Liver (tissue), 9 donors: ENCODE data around the gene SNRPB. TPM values are rescaled to one million over a fixed set of nuclear protein-coding genes. Genes with fewer than 3 reads are reported as not detected.

ENCODE experiments used
- DNase-seq: peaks from one replicate; pipeline ENCODE4 v3.0.0-alpha.2; 2017; ENCODE audit warnings: low spot score
- H3K27ac ChIP-seq, 2 donors: one replicate each; pipeline ENCODE4 v1.7.0; 2013; ENCODE audit warnings: inconsistent platforms in 2 of 2, low read length in 2 of 2, control low read depth in 1 of 2, low read depth in 1 of 2, mild to moderate bottlenecking in 1 of 2
- H3K27me3 ChIP-seq, 4 donors: one replicate each; pipeline versions ENCODE4 v1.6.1 to v1.7.0; 2013; ENCODE audit warnings: low read length in 3 of 4, inconsistent platforms in 1 of 4, mild to moderate bottlenecking in 1 of 4, moderate library complexity in 1 of 4; ENCODE audit not compliant: control insufficient read depth in 4 of 4, insufficient read depth in 4 of 4
- H3K36me3 ChIP-seq, 4 donors: one replicate each; pipeline versions ENCODE4 v1.6.1 to v1.7.0; 2013; ENCODE audit warnings: low read length in 3 of 4, mild to moderate bottlenecking in 3 of 4, low read depth in 1 of 4, moderate library complexity in 1 of 4; ENCODE audit not compliant: control insufficient read depth in 4 of 4, insufficient read depth in 3 of 4
- H3K4me1 ChIP-seq, 4 donors: one replicate each; pipeline versions ENCODE4 v1.6.1 to v1.7.0; 2013; ENCODE audit warnings: low read length in 3 of 4, mild to moderate bottlenecking in 3 of 4, moderate library complexity in 1 of 4; ENCODE audit not compliant: control insufficient read depth in 4 of 4, insufficient read depth in 4 of 4
- H3K4me3 ChIP-seq, 3 donors: one replicate each; pipeline versions ENCODE4 v1.6.1 to v1.7.0; 2013; ENCODE audit warnings: low read length in 3 of 3, control low read depth in 1 of 3, low read depth in 1 of 3, mild to moderate bottlenecking in 1 of 3
- H3K9ac ChIP-seq, 2 donors: one replicate each; pipeline ENCODE4 v1.7.0; 2013; ENCODE audit warnings: low read length in 2 of 2, mild to moderate bottlenecking in 2 of 2, moderate library complexity in 2 of 2, control low read depth in 1 of 2, low read depth in 1 of 2
- H3K9me3 ChIP-seq, 4 donors: one replicate each; pipeline versions ENCODE4 v1.6.1 to v1.7.0; 2013; ENCODE audit warnings: low read length in 3 of 4; ENCODE audit not compliant: control insufficient read depth in 4 of 4
- EGR1 ChIP-seq, 2 donors: IDR thresholded peaks; 2 replicates each; pipeline ENCODE4 v1.6.1; 2016 to 2018; ENCODE audit warnings: antibody characterized with exemption in 2 of 2, low read depth in 2 of 2
- FOXA1 ChIP-seq: IDR thresholded peaks from 2 replicates; pipeline ENCODE4 v1.6.1; 2016; ENCODE audit warnings: antibody characterized with exemption
- GABPA ChIP-seq, 2 donors: IDR thresholded peaks in 1 of 2; conservative IDR thresholded peaks in 1 of 2; 2 replicates each; pipeline ENCODE4 v1.6.1; 2016; ENCODE audit warnings: antibody characterized with exemption in 2 of 2, mild to moderate bottlenecking in 1 of 2, moderate library complexity in 1 of 2
- HNF4A ChIP-seq, 2 donors: conservative IDR thresholded peaks; 2 replicates each; pipeline ENCODE4 v1.6.1; 2016; ENCODE audit warnings: antibody characterized with exemption in 2 of 2, mild to moderate bottlenecking in 2 of 2
- HNF4G ChIP-seq: IDR thresholded peaks from 2 replicates; pipeline ENCODE4 v1.6.1; 2016; ENCODE audit warnings: antibody characterized with exemption
- JUND ChIP-seq, 2 donors: IDR thresholded peaks; 2 replicates each; pipeline ENCODE4 v1.6.1; 2016; ENCODE audit warnings: antibody characterized with exemption in 2 of 2
- NR2F2 ChIP-seq: IDR thresholded peaks from 2 replicates; pipeline ENCODE4 v1.6.1; 2016; ENCODE audit warnings: antibody characterized with exemption
- RAD21 ChIP-seq, 2 donors: IDR thresholded peaks; 2 replicates each; pipeline ENCODE4 v1.6.1; 2016; ENCODE audit warnings: antibody characterized with exemption in 2 of 2, mild to moderate bottlenecking in 2 of 2
- REST ChIP-seq: IDR thresholded peaks from 2 replicates; pipeline ENCODE4 v1.6.1; 2016; ENCODE audit warnings: antibody characterized with exemption, mild to moderate bottlenecking
- RXRA ChIP-seq, 2 donors: IDR thresholded peaks; 2 replicates each; pipeline ENCODE4 v1.6.1; 2017 to 2018; ENCODE audit warnings: antibody characterized with exemption in 2 of 2, mild to moderate bottlenecking in 1 of 2
- TAF1 ChIP-seq: conservative IDR thresholded peaks from 2 replicates; pipeline ENCODE4 v1.6.1; 2016; ENCODE audit warnings: antibody characterized with exemption, mild to moderate bottlenecking
- WGBS: extraction: QIAGEN DNeasy Blood & Tissue Kit; methylation state at CpG from one replicate; pipeline ENCODE4 v1.1.7; 2013; 5-methylcytosine and 5-hydroxymethylcytosine counted together
- polyA plus RNA-seq, 2 donors: library from polyadenylated mRNA; stranded (reverse) in 1 of 2; unstranded in 1 of 2; fragments of 200-250 nt in 1 of 2; fragments of >200 nt in 1 of 2; fragmentation: Nextera tagmentation in 1 of 2; extraction: Ambion mirVana in 1 of 2; gene quantifications; one replicate each; pipeline versions ENCODE4 v1.2.1 to v1.2.3, GENCODE V29; 2013 to 2015
- total RNA-seq, 2 donors: library from RNA; depleted of rRNA; stranded (reverse); fragments of >200 nt; gene quantifications; one replicate each; pipeline ENCODE4 v1.2.3, GENCODE V29; 2014
- TF ChIP-seq, protein P1 (sequence below): IDR thresholded peaks from 2 replicates; pipeline ENCODE4 v1.6.1; 2016; ENCODE audit warnings: antibody characterized with exemption
- TF ChIP-seq, protein P2 (sequence below): IDR thresholded peaks from 2 replicates; pipeline ENCODE4 v1.6.1; 2016; ENCODE audit warnings: antibody characterized with exemption
- TF ChIP-seq, protein P3 (sequence below): fragments of 150-350 bp; IDR thresholded peaks from 2 replicates; pipeline ENCODE4 v1.5.1; 2017; ENCODE audit warnings: improper control_type of control experiment, low read depth, low read length; ENCODE audit not compliant: missing input control
- TF ChIP-seq, protein P4 (sequence below): IDR thresholded peaks from 2 replicates; pipeline ENCODE4 v1.6.1; 2016; ENCODE audit warnings: antibody characterized with exemption
- donor health status: healthy.
- donor health status: healthy.
- donor health status: healthy.
- donor health status: healthy.
- donor health status: healthy.

The SNRPB gene
- total and polyA plus RNA-seq, 4 donors: 42.3 to 111 (median 72.6) TPM

DNA sequence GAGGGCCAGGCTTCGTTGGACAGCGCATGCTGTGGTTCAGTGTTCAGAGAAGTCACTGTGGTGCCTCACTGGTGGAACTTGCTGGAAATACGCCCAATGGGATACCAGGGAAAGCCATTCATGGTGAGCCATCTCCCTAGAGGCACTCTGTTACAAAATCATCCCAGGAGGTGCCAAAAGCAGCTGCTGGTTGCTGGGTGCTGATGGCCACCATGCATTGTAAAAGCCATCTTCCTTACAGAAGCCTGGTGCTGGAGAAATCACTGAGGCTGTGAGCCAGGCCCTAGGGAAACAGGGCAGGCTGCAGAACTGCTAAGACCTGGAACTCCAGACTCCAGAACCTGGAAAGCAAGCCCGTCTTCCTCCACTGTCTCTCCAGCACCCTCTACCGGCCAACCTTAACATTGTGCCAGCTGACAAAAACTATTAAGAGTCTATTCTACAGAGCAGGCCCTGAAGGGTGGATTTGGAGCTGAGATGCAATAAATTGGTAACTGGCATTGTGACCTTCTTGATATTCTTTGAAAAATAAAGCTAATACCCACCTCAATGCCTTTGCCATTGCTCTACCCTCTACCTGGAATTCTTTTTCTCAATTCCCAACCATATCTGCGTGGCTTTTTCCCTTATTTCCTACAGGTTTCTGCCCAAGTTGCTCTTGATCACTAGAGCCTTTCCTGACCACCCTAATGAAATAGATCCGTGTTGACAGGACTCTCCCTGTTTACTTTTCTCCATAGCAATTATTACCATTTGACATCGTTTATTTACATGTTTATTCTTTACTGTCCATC is 18.5 kb downstream of the SNRPB start:
- Histone ChIP-seq H3K4me1 (no peaks in the 10 kb centered on the region), H3K9ac (no peak overlapping the region), H3K27ac (no peak overlapping the region), H3K36me3 (no peaks in the 10 kb centered on the region), H3K4me3 (no peak overlapping the region), H3K27me3 (no peaks in the 10 kb centered on the region), H3K9me3 (no peaks in the 10 kb centered on the region)
- TF ChIP-seq EGR1 (IDR thresholded peaks at IDR 0.05; ENCODE audit: low read depth in 2 of 2): no peak
- peak; percentile 82 to 86 for TF ChIP-seq RAD21 (IDR thresholded peaks at IDR 0.05)
- TF ChIP-seq, protein P1, sequence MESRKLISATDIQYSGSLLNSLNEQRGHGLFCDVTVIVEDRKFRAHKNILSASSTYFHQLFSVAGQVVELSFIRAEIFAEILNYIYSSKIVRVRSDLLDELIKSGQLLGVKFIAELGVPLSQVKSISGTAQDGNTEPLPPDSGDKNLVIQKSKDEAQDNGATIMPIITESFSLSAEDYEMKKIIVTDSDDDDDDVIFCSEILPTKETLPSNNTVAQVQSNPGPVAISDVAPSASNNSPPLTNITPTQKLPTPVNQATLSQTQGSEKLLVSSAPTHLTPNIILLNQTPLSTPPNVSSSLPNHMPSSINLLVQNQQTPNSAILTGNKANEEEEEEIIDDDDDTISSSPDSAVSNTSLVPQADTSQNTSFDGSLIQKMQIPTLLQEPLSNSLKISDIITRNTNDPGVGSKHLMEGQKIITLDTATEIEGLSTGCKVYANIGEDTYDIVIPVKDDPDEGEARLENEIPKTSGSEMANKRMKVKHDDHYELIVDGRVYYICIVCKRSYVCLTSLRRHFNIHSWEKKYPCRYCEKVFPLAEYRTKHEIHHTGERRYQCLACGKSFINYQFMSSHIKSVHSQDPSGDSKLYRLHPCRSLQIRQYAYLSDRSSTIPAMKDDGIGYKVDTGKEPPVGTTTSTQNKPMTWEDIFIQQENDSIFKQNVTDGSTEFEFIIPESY: no peak
- TF ChIP-seq RXRA (IDR thresholded peaks at IDR 0.05): no peak
- no peak for TF ChIP-seq FOXA1
- no peak for TF ChIP-seq HNF4A (conservative IDR thresholded peaks at IDR 0.05)
- TF ChIP-seq, protein P2, sequence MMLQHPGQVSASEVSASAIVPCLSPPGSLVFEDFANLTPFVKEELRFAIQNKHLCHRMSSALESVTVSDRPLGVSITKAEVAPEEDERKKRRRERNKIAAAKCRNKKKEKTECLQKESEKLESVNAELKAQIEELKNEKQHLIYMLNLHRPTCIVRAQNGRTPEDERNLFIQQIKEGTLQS: no peak
- TF ChIP-seq, protein P3, sequence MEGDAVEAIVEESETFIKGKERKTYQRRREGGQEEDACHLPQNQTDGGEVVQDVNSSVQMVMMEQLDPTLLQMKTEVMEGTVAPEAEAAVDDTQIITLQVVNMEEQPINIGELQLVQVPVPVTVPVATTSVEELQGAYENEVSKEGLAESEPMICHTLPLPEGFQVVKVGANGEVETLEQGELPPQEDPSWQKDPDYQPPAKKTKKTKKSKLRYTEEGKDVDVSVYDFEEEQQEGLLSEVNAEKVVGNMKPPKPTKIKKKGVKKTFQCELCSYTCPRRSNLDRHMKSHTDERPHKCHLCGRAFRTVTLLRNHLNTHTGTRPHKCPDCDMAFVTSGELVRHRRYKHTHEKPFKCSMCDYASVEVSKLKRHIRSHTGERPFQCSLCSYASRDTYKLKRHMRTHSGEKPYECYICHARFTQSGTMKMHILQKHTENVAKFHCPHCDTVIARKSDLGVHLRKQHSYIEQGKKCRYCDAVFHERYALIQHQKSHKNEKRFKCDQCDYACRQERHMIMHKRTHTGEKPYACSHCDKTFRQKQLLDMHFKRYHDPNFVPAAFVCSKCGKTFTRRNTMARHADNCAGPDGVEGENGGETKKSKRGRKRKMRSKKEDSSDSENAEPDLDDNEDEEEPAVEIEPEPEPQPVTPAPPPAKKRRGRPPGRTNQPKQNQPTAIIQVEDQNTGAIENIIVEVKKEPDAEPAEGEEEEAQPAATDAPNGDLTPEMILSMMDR: peak; percentile 82
- TF ChIP-seq, protein P4, sequence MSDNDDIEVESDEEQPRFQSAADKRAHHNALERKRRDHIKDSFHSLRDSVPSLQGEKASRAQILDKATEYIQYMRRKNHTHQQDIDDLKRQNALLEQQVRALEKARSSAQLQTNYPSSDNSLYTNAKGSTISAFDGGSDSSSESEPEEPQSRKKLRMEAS: no peak
- TF ChIP-seq TAF1: no peak
- TF ChIP-seq REST: peak; percentile 26
- TF ChIP-seq JUND (IDR thresholded peaks at IDR 0.05): no peak
- WGBS: 54% methylated on average over 8 of the region's 8 CpGs
- DNase-seq: peak; percentile 80

GRCh38 chr20:2451422-2451821 is 19.2 kb downstream of the SNRPB start:
- WGBS: 59% methylated on average over 5 of the region's 5 CpGs
- H3K4me3 ChIP-seq: no peak overlapping the region
- H3K9ac ChIP-seq: no peak overlapping the region
- no peaks in the 10 kb centered on the region for H3K36me3 ChIP-seq
- TF ChIP-seq GABPA (IDR thresholded peaks at IDR 0.05 in 1 of 2, conservative IDR thresholded peaks at IDR 0.05 in 1 of 2): no peak
- TF ChIP-seq HNF4A (conservative IDR thresholded peaks at IDR 0.05): no peak
- TF ChIP-seq HNF4G: no peak
- TF ChIP-seq, protein P2: no peak
- TF ChIP-seq TAF1: no peak
- TF ChIP-seq JUND (IDR thresholded peaks at IDR 0.05): no peak
- no peak for TF ChIP-seq RAD21 (IDR thresholded peaks at IDR 0.05)
- no peak for TF ChIP-seq RXRA (IDR thresholded peaks at IDR 0.05)
- TF ChIP-seq, protein P4: no peak
- no peak for TF ChIP-seq NR2F2
- no peak for TF ChIP-seq FOXA1
- no peak for DNase-seq
- no peak overlapping the region for H3K27ac ChIP-seq
- H3K9me3 ChIP-seq: no peaks in the 10 kb centered on the region
- no peaks in the 10 kb centered on the region for H3K27me3 ChIP-seq
- no peaks in the 10 kb centered on the region for H3K4me1 ChIP-seq
